ENCODE measurements around the gene NDRG4.
A peak's percentile ranks its signal among the peaks of the same experiment; 100 is the strongest.

Gene NDRG4, protein sequence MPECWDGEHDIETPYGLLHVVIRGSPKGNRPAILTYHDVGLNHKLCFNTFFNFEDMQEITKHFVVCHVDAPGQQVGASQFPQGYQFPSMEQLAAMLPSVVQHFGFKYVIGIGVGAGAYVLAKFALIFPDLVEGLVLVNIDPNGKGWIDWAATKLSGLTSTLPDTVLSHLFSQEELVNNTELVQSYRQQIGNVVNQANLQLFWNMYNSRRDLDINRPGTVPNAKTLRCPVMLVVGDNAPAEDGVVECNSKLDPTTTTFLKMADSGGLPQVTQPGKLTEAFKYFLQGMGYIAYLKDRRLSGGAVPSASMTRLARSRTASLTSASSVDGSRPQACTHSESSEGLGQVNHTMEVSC

DNA sequence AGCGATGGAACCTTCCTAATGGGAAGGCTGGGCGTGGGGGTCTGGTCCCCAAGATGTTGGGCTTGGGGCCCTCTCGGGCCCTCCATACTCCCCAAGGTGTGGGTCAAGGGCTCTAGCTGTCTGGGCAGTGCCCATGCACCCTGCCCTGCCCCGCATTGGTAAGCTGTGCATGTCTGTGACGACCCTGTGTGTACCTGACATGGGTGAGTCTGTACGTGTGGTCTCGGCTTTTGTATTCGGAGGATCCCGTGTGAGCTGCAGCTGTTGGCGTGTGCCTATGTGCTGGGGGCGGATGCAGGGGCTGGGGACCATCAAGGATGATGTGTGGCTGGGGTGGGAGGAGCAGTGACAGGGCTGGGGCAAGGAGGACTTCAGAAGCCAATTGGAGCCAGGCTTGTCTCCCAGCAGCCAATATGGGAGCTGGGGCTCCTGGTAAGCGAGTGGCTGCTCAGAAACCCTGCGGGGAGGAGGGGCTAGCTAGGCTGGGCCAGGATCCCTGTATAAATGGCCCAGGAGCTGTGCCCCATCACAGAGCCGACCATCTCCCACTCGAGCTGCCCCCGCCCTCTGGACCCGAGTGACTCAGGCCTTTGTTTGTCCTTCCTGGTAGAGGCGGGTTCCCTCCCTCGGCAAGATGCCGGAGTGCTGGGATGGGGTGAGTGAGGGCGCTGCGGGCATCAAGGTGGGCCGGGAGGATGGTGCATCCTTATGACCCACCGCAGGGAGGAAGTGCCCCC lies at the start of gene NDRG4:
Gene NDRG4, plus strand, starts transcription at position 529 of the 737 bp plus-strand sequence. Its CDS starts 106 bp downstream, at position 635.
- DNase-seq (ENCODE audit: low read depth): no peak

DNA sequence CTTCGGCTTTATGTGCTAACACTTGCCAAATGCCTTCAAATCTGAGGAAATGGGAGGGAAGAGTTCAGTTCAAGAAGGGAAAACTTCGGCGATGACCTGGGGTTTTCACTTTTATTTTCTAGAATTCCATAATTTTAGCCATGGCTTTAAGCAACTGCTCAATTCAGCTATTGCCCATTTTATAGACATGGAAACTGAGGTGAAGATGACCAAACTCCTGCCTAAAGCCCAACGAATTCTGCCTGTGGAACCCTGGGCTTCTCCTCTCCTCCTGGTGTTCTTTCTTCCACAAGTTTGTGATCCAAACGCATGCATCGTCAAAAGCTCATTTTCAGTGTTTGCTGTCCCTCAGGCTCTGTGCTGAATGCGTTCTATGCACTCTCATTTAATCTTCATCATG lies 49.4 kb upstream of the NDRG4 start:
- DNase-seq (ENCODE audit: low read depth): no peak

DNA sequence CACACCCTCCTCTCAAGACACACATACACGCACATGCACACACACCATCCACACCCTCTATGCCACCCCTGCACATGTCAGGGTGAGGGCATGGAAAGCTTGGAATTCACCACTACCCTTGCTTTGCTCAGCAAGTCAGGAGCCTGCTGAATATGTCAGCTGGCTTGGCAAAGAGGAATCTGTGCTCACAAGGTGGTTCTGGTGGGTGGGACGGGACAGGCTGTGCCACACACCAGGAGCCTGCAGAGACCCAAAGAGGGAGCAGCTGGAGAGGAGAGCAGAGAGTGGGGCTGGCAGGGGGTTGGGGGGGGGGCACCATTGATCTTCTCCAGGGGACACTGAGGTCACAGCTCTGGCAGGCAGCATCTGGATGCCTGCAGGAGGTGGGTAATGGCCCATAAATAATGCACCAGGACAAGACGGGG lies 48.7 kb upstream of the NDRG4 start:
- no peak for DNase-seq (ENCODE audit: low read depth)

DNA sequence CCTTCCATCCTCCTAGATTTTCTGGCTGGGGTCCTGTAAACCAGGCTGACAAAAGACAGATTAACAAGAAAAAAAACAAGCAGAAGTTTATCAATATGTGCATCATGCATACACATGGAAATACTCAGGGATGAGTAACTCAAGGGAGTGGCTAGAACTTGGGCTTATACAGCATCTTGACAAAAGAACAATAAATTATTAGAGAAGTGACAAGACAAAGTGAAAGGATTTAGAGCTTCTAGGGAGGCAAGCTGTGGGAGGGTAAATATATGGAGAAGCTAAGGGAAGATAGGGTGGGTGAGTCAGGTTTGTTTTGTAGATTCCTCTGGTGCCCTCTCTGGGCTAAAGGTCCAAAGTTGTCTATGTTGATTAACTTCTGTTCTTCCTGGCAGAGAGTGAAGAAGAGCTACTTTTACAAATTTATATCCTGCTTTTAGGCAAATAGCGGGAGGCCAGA lies 48.0 kb upstream of the NDRG4 start:
- DNase-seq (ENCODE audit: low read depth): no peak

DNA sequence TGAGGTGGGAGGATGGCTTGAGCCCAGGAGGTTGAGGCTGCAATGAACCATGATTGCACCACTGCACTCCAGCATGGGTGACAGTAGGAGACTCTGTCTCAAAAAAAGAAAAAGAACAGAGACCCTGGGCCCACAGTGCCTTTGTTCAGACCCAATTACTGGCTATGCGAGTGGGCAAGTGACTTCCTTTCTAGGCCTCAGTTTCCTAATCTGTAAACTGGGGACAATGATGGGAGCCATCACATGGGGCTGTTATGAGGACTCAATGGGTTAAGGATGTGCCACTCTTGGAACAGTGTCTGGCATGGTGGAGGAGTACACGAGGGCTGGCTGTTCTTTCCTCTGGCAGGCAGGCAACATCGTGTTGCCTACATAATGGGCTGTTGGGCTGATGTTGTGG lies 47.3 kb upstream of the NDRG4 start:
- DNase-seq (ENCODE audit: low read depth): no peak

DNA sequence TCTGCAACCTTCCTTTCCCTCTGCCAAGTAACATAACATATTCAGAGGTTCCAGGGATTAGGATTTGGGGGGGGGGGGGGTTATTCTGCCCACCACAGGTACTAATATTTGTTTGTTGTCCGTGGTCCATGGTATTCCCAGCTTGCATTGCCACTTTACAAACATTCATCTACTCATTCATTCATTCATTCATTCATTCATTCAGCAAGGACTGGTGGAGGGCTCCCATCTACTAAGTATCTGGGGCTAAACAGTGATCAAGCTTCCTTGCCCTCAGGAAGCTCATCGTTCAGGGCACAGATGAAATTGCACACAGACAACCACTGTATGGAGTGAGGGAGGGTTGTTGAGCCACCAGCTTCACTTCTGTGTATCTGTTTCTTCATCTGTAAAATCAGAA lies 45.8 kb upstream of the NDRG4 start:
- no peak for DNase-seq (ENCODE audit: low read depth)

DNA sequence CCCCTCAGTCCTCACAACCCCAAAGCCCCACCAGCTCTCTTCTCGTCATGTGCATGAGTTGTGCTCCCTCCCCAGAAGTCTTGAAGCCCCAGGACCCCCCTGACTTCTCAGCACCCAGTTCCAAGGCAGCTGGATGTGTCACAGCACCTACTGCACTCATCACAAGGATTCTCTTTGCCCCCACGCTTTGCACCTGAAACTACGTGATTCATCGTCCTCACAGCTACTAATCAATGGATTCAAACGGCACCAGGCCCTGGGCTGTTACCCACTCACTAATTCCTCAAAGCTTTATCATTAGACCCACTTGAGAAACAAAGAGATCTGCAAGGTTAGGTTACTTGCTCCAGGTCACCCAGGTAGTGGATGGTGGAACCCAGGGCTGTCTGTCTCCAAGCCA lies 45.1 kb upstream of the NDRG4 start:
- no peak for DNase-seq (ENCODE audit: low read depth)

DNA sequence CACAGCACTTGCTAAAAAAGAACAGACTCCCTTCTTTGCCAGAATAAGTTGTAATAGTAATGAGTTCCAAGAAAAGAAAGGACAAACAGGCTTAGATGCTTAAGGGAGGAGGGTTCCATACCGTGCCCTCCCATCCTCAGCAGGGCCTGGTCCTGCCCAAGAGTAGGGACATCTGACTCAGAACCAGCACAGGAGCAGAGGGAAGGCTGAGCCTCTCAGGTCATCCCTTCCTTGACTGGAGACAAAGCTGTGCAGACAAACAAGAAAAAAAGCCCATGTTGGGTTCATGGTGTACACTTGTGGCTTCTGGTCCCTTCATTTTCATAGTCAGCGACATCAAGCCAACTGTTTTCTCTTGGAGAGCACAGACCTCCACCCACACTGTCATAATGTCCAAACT lies 44.2 kb upstream of the NDRG4 start:
- DNase-seq (ENCODE audit: low read depth): no peak

DNA sequence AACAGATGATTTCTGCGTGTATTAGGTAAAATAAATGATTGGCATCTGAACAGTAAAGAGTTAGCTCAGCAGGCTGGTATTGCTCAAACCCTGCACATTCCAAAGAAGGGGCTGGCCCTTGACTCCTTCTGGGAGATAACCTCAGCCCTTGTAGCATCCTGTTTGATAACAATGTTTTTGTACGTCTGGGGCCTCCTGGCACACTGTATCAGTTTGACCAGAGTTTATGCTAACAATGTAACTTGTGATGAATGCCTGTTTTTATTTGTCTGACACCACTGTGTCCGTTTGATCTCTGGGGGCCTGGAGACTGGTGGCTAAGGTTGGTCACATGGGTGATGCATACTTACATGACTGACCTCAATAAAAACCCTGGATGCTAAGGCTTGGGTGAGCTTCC lies 43.8 kb upstream of the NDRG4 start:
- DNase-seq (ENCODE audit: low read depth): no peak

DNA sequence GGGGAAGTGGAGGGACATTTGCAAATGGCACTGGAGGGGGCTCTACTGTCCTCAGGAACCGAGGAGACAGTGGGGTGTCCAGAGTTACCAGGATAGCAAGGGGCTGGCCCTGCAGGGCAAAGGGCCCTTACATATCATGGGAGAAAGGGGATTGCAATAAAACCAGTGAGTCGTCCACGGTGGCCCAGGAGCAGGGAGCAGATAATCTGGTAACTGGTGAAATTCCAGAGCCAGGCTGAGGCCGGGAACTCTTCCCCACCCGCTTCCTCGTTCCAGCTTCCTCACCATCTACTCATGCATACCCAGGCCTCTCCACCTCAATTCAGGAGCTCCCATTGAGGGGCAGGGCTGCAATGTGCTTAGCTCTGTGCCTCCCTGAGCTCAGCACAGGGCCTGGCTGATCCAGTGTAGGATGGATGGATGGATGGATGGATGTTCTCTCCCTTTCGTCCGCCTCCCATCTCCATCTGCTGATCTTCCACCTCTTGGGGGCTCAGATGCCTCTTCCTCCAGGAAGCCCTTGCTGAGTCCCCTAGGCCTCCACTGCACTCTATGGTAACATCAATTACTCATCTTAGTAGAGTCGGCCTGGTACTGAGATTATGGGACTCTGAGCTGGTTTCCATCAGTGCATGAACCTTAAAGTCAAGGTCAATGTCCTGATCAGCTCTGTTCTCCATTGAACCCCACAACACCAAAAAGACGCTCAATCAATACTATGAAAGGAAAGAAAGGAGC lies 41.2 kb upstream of the NDRG4 start:
- DNase-seq (ENCODE audit: low read depth): no peak

DNA sequence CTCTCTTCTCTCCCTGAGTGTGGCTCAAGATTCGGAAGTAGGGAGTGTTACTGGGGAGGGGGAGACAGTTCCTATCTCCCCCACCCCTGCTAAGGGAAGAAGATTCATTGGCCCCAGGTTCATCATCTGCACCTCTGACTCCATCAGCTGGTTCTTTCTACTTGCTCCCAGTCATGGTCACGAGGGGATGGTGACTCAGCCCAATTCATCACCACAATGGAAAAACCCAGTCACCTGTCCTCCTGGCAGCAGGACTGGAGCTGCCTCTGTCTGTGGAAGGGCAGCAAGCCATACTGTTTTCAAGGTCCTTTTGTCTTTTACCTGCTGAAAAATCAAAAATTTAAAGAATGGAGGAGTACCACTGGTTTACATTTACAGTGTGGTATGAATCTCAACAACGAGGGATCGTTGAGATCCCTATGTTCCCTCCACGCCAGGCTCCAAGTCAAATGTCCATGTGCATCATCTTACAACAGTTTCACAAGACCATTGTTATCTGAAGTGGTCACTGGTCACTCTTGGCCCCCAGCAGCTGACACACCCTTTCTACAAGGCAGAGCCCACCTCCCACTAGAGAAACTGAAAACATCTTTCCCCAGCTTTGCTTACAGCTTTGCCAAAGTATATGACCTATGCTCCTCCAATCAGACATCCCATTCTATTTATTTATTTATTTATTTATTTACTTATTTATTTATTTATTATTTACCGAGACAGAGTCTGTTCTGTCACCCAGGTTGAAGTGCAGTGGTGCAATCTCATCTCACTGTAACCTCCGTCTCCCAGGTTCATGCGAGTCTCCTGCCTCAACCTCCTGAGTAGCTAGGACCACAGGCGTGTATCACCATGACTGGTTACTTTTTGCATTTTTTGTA lies 40.4 kb upstream of the NDRG4 start:
- DNase-seq (ENCODE audit: low read depth): peak; percentile 57

DNA sequence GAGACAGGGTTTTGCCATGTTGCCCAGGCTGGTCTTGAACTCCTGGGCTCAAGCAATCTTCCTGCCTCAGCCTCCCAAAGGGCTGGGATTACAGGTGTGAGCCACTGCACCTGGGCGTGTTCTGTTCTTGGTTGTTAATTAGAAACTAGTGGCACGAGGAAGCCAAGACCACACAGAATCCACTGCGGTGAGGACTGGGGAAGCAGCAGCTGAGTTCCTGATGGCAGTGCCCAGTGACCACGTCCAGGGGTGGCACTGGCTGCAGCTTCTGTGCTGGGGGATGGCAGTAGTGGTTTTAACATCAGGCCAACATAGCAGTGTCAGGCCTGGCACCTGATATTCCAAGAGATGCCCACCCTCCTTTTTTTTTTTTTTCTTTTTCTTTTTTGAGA lies 39.7 kb upstream of the NDRG4 start:
- no peak for DNase-seq (ENCODE audit: low read depth)

DNA sequence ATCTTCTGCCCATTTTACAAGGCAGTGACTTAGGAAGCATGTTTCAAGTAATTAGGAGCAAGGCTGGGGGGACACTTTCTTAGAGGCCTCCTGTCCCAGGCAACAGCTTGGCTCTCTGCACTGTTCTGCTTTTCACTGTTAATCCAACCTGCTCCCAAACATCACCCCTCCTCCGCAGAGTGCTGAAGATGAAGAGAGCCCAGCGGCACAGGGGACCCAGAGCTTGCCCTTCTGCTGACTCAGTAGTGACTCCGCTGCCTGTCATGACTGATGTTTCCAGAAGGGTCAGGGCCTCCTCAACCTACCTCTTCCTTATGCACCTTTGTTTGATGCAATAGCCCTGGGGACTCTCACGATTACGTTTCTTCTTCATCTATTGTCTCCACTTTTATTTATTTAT lies 38.9 kb upstream of the NDRG4 start:
- DNase-seq (ENCODE audit: low read depth): no peak

DNA sequence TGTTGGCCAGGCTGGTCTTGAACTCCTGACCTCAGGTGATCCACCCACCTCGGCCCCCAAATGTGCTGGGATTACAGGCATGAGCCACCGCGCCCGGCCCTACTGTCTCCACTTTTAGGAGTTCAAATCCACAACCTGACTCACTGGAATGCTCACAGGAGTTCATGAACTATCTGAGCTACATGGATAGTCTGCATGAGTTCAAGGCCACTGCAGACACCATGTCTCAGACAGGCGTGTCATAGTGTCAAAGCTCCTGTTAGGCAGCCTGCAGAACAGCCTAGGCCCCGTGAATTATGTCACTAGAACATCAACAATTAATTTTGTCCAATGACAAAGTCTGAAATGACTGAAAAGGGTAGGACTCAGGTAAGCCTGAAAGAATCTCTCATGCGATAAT lies 38.3 kb upstream of the NDRG4 start:
- no peak for DNase-seq (ENCODE audit: low read depth)

DNA sequence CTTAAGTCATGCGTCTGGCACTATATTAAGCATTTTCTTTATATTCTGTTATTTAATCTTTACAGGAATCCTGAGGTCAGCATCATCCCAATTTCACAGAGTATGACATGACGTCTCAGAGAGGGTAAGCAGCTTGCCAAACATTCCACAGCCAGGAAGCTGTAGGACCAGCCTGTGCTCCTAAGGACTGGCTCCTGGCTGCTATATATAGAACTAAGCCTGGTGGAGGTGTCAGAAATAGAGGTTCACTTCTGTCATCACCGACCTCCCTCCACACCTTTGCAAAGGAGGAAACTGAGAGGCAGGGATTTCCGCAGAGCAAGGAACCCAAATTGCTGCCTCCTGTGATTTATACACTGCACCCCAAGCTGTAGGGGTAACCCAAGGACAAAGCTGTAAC lies 37.9 kb upstream of the NDRG4 start:
- DNase-seq (ENCODE audit: low read depth): no peak

DNA sequence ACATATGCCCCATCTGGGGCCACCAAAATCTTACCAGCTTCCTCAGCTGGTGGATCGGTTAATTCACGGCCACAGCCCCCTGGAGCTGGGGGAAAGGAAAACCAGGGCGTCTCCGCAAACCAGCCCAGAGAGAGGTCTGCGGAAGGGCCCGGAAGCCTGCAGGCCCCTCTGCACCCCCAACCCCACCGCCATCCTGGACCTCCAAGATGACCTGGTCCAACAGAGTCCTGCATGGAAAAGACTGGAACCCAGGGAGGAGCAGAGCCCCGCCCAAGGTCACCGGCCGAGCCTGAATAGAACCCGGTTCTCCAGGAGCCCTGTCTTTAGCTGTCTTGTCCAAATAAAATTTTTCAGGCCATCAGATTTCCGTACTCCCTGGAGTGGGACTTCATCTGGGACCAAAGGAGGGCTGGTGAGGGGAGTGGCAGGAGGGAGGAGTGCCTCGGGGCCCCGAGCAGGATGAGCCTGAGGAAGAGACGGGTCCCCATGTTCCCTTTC lies 37.4 kb upstream of the NDRG4 start:
- no peak for DNase-seq (ENCODE audit: low read depth)

DNA sequence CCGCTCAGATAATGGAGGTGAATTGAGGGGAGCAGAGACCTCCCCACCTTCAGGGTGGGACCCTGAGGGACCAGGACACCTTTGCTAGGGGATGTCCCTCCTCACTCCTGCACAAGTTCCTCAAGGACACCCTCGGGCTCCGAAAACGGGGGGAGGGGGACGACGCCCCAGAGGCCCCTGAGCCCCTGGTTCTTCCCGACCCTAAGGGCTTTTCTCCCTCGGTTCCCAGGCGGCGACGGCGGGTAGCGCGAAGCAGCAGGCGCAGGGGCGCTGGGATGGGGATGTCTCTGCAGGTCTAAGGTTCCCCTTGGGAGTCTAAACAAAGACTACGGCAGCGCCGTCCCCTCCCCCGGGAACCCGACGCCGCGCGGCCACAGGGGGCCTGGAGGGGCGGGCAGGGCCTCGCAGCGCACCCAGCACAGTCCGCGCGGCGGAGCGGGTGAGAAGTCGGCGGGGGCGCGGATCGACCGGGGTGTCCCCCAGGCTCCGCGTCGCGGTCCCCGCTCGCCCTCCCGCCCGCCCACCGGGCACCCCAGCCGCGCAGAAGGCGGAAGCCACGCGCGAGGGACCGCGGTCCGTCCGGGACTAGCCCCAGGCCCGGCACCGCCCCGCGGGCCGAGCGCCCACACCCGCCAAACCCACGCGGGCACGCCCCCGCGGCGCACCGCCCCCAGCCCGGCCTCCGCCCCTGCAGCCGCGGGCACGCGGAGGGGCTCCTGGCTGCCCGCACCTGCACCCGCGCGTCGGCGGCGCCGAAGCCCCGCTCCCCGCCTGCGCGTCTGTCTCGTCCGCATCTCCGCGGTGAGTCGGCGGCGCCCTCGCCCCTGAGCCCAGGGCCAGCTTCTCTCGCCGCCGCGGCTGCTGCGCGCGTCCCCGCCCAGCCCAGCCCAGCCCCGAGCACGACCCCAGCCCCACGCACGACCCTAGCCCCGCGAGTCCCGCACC lies 36.7 kb upstream of the NDRG4 start:
- no peak for DNase-seq (ENCODE audit: low read depth)

DNA sequence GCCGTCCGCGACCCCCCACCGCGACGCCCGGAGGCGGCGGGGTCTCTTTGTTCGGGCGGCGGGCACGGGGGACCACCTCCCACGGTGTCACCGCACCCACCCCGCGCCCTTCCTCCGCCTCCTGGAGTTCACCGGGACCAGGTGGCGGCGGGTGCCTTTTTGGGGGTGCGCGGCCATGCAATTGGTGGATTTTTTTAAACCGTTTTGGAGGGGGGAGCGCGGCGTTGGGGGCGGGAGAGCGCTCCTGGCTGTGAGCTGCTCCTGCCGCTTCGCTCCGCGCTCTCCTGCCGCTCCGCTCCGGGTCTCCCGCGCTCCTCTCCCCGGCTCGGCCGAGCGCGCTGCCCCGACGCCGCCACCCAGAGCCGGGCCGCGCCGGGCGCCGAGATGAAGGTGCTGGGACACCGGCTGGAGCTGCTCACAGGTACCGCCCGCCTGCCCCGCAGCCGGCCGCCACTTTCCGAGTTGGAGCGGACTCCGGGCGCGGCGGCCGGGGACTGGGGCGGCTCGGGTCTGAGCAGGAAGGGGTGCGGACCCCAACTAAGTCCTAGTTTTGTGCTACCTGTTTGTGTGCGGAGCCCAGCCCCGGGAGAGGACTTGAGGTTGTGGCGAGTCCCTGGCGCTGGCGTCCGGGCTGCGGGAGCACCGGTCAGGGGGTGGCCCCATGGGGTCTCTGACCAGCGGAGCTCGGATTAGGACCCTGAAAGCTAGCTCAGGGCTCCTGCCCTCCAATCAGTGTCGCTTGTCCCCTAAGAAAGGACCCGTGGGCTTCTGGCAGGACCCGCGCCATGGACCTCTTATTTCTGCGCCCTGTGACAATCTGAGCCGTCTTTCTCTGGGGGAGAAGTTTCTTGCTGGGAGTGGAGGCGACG lies 35.7 kb upstream of the NDRG4 start:
- DNase-seq (ENCODE audit: low read depth): no peak

DNA sequence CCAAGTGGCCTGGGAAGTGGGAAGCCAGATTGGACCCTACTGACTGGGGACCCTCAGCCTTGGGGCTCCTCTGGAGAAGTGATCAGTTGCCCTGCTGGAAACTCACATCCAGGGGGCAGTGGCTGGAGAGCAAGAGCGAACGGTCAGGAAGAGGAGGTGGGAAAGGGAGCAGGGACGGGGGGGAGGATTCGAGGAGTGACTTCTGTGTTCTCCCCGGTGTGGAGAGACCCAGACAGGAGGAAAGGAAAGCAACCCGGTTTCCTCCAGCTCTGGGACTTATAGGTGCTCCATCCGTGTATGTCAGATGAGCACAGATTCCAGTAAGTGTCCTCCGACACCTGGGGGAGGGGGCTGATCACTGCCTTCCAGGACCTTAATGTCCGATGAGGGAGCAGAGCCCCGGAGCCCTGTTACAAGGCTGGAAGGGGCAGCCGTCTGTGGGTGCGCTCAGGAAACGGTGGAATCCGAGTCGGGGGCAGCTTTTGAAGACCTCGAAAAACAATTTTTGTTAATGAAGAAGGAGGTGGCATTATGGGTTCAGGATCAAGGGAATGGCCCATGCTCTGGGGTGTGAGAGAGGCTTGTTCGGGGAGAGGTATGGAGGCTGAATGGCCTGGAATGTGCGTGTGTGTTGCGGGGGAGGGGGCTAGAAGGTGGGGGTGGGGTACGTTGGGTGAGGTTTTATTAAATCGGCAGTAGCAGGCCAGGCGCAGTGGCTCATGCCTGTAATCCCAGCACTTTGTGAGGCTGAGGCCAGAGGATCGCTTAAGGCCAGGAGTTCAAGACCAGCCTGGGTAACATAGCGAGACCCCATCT lies 34.8 kb upstream of the NDRG4 start:
- no peak for DNase-seq (ENCODE audit: low read depth)
